DND-41 (cell line): Measurements from ENCODE around the gene ACTG1.

Source experiments
- EZH2 ChIP-seq: IDR thresholded peaks from 3 replicates; pipeline ENCODE4 v1.6.1; 2012; ENCODE audit warnings: borderline replicate concordance, low read depth, mild to moderate bottlenecking, moderate library complexity, low read length, inconsistent platforms; ENCODE audit not compliant: severe bottlenecking
- TF ChIP-seq, protein P1 (sequence below): IDR thresholded peaks from 2 replicates; pipeline ENCODE4 v1.5.1; 2012; ENCODE audit warnings: borderline replicate concordance, low read length, moderate library complexity, mild to moderate bottlenecking; ENCODE audit not compliant: poor library complexity, severe bottlenecking; ENCODE audit errors: extremely low read depth

DNA sequence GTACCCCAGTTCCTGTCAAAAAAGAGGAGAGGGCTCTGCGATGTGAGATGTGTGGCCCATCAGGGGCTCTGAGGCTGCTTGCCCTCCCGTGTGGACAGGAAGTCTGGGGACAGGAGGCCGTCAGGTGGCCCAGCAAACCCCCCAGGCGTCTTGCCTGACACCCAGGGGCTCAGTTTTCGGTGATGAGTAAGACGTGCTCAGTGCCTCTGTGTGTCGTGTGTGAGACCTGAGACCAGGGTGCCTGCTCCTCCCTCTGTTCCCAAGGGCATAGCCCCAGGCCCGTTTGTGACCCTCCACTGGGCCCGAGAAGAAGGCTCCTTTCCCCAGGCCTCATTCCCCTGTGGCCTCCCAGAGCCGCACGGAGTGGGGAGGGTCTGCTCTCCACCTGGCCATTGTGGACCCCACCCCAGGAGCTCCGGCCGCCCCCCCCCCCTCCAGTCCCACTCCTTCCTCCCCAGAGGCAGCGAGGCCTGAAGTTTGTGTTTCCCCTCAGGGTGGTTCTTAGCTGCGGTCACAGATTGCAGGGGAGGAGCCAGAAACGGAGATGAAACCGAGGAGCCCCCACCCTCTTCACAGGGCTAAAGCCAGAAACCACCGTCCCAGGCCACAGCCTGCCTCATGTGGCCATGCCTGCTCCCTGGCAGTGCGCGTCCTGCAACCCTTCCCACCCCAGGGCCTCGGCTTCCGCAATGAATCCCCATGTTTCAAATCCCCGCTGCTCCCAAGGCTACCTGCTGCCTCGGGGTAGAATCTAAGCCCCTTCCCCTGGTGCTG, 4.9 kb upstream of the ACTG1 start:
- TF ChIP-seq, protein P1, sequence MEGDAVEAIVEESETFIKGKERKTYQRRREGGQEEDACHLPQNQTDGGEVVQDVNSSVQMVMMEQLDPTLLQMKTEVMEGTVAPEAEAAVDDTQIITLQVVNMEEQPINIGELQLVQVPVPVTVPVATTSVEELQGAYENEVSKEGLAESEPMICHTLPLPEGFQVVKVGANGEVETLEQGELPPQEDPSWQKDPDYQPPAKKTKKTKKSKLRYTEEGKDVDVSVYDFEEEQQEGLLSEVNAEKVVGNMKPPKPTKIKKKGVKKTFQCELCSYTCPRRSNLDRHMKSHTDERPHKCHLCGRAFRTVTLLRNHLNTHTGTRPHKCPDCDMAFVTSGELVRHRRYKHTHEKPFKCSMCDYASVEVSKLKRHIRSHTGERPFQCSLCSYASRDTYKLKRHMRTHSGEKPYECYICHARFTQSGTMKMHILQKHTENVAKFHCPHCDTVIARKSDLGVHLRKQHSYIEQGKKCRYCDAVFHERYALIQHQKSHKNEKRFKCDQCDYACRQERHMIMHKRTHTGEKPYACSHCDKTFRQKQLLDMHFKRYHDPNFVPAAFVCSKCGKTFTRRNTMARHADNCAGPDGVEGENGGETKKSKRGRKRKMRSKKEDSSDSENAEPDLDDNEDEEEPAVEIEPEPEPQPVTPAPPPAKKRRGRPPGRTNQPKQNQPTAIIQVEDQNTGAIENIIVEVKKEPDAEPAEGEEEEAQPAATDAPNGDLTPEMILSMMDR, result no peak
- no peak for TF ChIP-seq EZH2
